GM13977 (cell line): ENCODE measurements around the gene CHD6.

ENCODE experiments used
- DNase-seq: peaks from one replicate; pipeline ENCODE4 v3.0.0; 2012; ENCODE audit warnings: low spot score
- CTCF ChIP-seq: IDR thresholded peaks from 2 replicates; pipeline ENCODE4 v1.5.1; 2012; ENCODE audit warnings: mild to moderate bottlenecking, control low read depth; ENCODE audit not compliant: insufficient read depth; ENCODE audit errors: extremely low read depth, missing control alignments
- in situ Hi-C: fragments of 300-500 bp; cut with MboI; formaldehyde crosslinking; loops from one replicate; pipeline ENCODE4 v1.12.0; 2022; ENCODE audit warnings: low sequenced_read_pairs, low pct_unique_long_range_greater_than_20kb, mixed read lengths, inconsistent platforms; ENCODE audit not compliant: unreplicated experiment

The CHD6 gene

GRCh38 chr20:41407607-41408006, 210.6 kb downstream of the CHD6 start:
- in situ Hi-C loops: no loop called here
- no peak for DNase-seq
- TF ChIP-seq CTCF: no peak

DNA sequence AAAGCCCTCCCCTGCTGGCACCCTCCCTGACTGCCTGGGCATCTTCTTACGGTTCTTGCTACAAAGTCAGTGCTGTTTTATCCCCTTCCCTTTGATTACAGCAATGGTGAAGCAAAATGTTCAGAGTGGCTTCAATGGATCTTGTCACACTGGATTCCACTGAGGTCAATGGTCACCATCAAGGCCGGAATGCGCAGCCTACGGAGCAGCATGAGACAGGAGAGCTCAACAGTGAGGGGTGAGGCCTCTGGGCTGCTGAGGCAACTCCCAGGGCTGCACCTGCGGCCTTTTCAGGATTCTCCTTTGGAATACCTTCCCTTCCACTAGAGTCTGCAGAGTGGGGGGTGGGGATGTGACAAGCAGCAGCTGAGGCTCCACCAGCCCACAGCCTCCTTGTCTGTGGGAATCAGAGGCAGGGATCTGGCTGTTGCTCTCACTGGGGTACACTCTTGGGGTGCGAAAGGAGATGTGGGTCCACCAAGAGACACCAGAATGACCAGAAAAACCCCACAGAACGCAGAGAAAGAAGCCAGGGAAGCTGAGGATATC, 211.2 kb downstream of the CHD6 start:
- TF ChIP-seq CTCF: no peak
- in situ Hi-C loops: no loop called here
- DNase-seq: no peak

- no peak for DNase-seq
- no peak for TF ChIP-seq CTCF
- in situ Hi-C loops: no loop called here
Observed at GRCh38 chr20:41406353-41406752, 211.8 kb downstream of the CHD6 start.

DNA sequence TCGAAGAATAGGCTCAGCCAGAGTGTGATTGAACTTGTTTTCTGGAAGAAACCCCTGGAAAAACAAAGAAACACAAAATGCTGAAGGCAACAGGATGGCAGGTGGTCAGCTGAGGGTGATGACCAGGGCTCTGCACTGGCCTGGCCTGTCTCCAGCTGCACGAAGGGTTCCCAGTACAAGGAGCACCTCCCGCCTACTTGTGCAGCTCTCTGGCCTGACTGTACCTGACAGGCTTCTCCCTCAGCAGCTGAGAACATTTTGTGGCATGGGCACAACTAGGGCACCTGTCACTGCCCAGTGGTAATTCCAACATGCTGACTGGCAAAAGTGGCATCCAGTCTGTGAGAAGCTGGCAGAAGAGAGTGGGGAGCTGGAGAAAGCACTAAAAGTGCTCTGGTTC, 212.7 kb downstream of the CHD6 start:
- no peak for TF ChIP-seq CTCF
- no peak for DNase-seq
- in situ Hi-C loops: no loop called here

DNA sequence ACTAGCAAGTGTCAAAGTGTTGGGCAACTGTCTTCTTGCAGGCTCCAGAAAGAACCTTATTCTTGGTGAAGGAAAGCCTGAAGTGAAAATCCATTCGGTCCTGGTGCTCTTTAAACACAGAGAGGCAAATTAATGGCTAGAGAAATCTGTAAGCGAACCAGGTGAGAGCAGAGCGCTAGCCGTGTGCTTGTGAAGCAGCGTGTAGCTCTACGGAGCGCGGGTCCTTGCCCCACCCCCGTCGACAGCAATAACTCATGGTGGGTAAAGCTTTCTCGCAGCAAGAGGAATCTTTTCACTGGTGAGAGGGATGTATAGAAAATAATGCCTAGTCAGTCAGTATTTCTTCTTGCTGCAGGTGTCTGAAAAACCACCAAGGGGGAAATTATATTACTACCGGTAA, 214.6 kb downstream of the CHD6 start:
- TF ChIP-seq CTCF: no peak
- in situ Hi-C loops: no loop called here
- no peak for DNase-seq

- in situ Hi-C loops: no loop called here
- DNase-seq: no peak
- no peak for TF ChIP-seq CTCF
Observed at GRCh38 chr20:41398408-41398807, 219.8 kb downstream of the CHD6 start.
